ENCODE measurements around the gene MAST1. TPM values are rescaled to one million over a fixed set of nuclear protein-coding genes. Genes with fewer than 3 reads are reported as not detected.

Gene MAST1
- polyA plus RNA-seq, 3 donors: 0.80 to 0.99 (median 0.89) TPM

GRCh38 chr19:12867120-12868099 is 29.1 kb downstream of the MAST1 start:
- no peak for DNase-seq (ENCODE audit: low read depth in 3 of 3, low spot score in 2 of 3)

- DNase-seq (ENCODE audit: low read depth in 3 of 3, low spot score in 2 of 3): no peak
These were observed 30.3 kb downstream of the MAST1 start for GRCh38 chr19:12868540-12869112.

- no peak for DNase-seq (ENCODE audit: low read depth in 3 of 3, low spot score in 2 of 3)
These were observed 33.4 kb downstream of the MAST1 start for GRCh38 chr19:12871681-12872080.

GRCh38 chr19:12872255-12872654 is 33.9 kb downstream of the MAST1 start:
- DNase-seq (ENCODE audit: low read depth in 3 of 3, low spot score in 2 of 3): no peak

- no peak for DNase-seq (ENCODE audit: low read depth in 3 of 3, low spot score in 2 of 3)
These were observed 34.9 kb downstream of the MAST1 start for GRCh38 chr19:12872941-12873890.

GRCh38 chr19:12873891-12874745 is 35.8 kb downstream of the MAST1 start:
- no peak for DNase-seq (ENCODE audit: low read depth in 3 of 3, low spot score in 2 of 3)

- DNase-seq (ENCODE audit: low read depth in 3 of 3, low spot score in 2 of 3): no peak
These were observed 36.8 kb downstream of the MAST1 start for GRCh38 chr19:12875086-12875485.

GRCh38 chr19:12880551-12881171 is 42.3 kb downstream of the MAST1 start:
- no peak for DNase-seq (ENCODE audit: low read depth in 3 of 3, low spot score in 2 of 3)

GRCh38 chr19:12881172-12881808 is 43.0 kb downstream of the MAST1 start, which contains the start of gene DNASE2:
Gene DNASE2 (minus strand): TSS chr19:12881449. CDS start chr19:12881375, 74 bp downstream.
- DNase-seq (ENCODE audit: low read depth in 3 of 3, low spot score in 2 of 3): peak in 1 of 3 donors; percentile 73

GRCh38 chr19:12882589-12882988 is 44.3 kb downstream of the MAST1 start:
- no peak for DNase-seq (ENCODE audit: low read depth in 3 of 3, low spot score in 2 of 3)

- DNase-seq (ENCODE audit: low read depth in 3 of 3, low spot score in 2 of 3): no peak
These were observed 45.9 kb downstream of the MAST1 start for GRCh38 chr19:12884202-12884601.

GRCh38 chr19:12884627-12884925 is 46.3 kb downstream of the MAST1 start:
- DNase-seq (ENCODE audit: low read depth in 3 of 3, low spot score in 2 of 3): no peak

- no peak for DNase-seq (ENCODE audit: low read depth in 3 of 3, low spot score in 2 of 3)
These were observed 46.8 kb downstream of the MAST1 start for GRCh38 chr19:12884926-12885748.

GRCh38 chr19:12885749-12886650 is 47.7 kb downstream of the MAST1 start:
- DNase-seq (ENCODE audit: low read depth in 3 of 3, low spot score in 2 of 3): no peak

GRCh38 chr19:12886651-12886968 is 48.3 kb downstream of the MAST1 start:
- no peak for DNase-seq (ENCODE audit: low read depth in 3 of 3, low spot score in 2 of 3)

- DNase-seq (ENCODE audit: low read depth in 3 of 3, low spot score in 2 of 3): no peak
These were observed 48.8 kb downstream of the MAST1 start, which contains the start of gene KLF1 for GRCh38 chr19:12886969-12887747. Gene KLF1 (minus strand): TSS chr19:12887201. CDS start chr19:12887140, 61 bp downstream.
